Gastroesophageal sphincter (tissue), 4 donors: ENCODE data around the gene RAB11FIP5. TPM values are rescaled to one million over a fixed set of nuclear protein-coding genes. Genes with fewer than 3 reads are reported as not detected.

ENCODE experiments used
- ATAC-seq: fragments of 150-250 bp; one replicate; pipeline ENCODE4 v1.9.1; 2016; ENCODE audit warnings: mild to moderate bottlenecking, moderate library complexity
- H3K27ac ChIP-seq, 4 donors: fragments of 200-600 bp; sonication (generic) in 3 of 4; 1 replicate in 3 of 4; 2 replicates in 1 of 4; pipeline ENCODE4 v1.5.1; 2016 to 2019
- H3K27me3 ChIP-seq: fragments of 200-600 bp; sonication (generic); one replicate; pipeline ENCODE4 v1.5.1; 2019
- H3K36me3 ChIP-seq, 2 donors: fragments of 200-600 bp; sonication (generic); one replicate each; pipeline ENCODE4 v1.5.1; 2019; ENCODE audit warnings: control low read depth in 1 of 2
- H3K4me1 ChIP-seq, 3 donors: fragments of 200-600 bp; sonication (generic); 1 replicate in 2 of 3; 2 replicates in 1 of 3; pipeline ENCODE4 v1.5.1; 2016 to 2019; ENCODE audit warnings: control low read depth in 2 of 3
- H3K4me3 ChIP-seq, 2 donors: fragments of 200-600 bp; sonication (generic); one replicate each; pipeline ENCODE4 v1.5.1; 2019; ENCODE audit warnings: mild to moderate bottlenecking in 1 of 2, moderate library complexity in 1 of 2
- H3K9me3 ChIP-seq, 3 donors: fragments of 200-600 bp; sonication (generic); one replicate each; pipeline ENCODE4 v1.5.1; 2017 to 2019; ENCODE audit warnings: control low read depth in 2 of 3
- CTCF ChIP-seq, 4 experiments: fragments of 200-600 bp in 2 of 4; fragments of 450-650 bp in 2 of 4; sonication (generic) in 1 of 4; IDR thresholded peaks; one replicate each; pipeline ENCODE4 v1.5.1; 2017 to 2019; ENCODE audit warnings: antibody characterized with exemption in 4 of 4, mild to moderate bottlenecking in 2 of 4, moderate library complexity in 2 of 4
- EP300 ChIP-seq: sonication (generic); formaldehyde crosslinking; IDR thresholded peaks from one replicate; pipeline ENCODE4 v1.6.1; 2017; ENCODE audit warnings: antibody characterized with exemption, mild to moderate bottlenecking
- POLR2A ChIP-seq, 2 donors: fragments of 450-650 bp; IDR thresholded peaks; one replicate each; pipeline ENCODE4 v1.6.1; 2017; ENCODE audit warnings: antibody characterized with exemption in 2 of 2, mild to moderate bottlenecking in 2 of 2, moderate library complexity in 1 of 2
- POLR2AphosphoS5 ChIP-seq: sonication (generic); formaldehyde crosslinking; IDR thresholded peaks from one replicate; pipeline ENCODE4 v1.6.1; 2017; ENCODE audit warnings: antibody characterized with exemption
- WGBS, 2 donors: methylation state at CpG; one replicate each; pipeline ENCODE4 v1.1.5; 2018; ENCODE audit warnings: low coverage in 1 of 2; 5-methylcytosine and 5-hydroxymethylcytosine counted together
- total RNA-seq, 4 donors: library from RNA; depleted of rRNA; stranded (reverse); fragments of >200 nt; gene quantifications; one replicate each; pipeline ENCODE4 v1.1.0, GENCODE V29; 2016

The RAB11FIP5 gene
- total RNA-seq, 4 donors from 2014 or later, result 25.4 to 49.5 (median 29.4) TPM

- H3K9me3 ChIP-seq, result no peaks in the 10 kb centered on the region
- H3K27ac ChIP-seq, result no peak overlapping the region
- no peak for TF ChIP-seq EP300
- no peak for TF ChIP-seq POLR2AphosphoS5
- no peak for TF ChIP-seq POLR2A (IDR thresholded peaks at IDR 0.05)
- no peak for TF ChIP-seq CTCF (IDR thresholded peaks at IDR 0.05)
- peaks cover 0 to 27% of the 10 kb centered on the region in 2 donors for H3K36me3 ChIP-seq
- H3K27me3 ChIP-seq, result no peaks in the 10 kb centered on the region
- no peaks in the 10 kb centered on the region for H3K4me1 ChIP-seq
- H3K4me3 ChIP-seq, result no peak overlapping the region
- ATAC-seq, result no peak
- WGBS, 2 donors, result 59 to 69% methylated on average over 3 to 7 of the region's 10 CpGs
Observed at GRCh38 chr2:73028841-73029240, 83.9 kb downstream of the RAB11FIP5 start.

- H3K9me3 ChIP-seq, result no peaks in the 10 kb centered on the region
- H3K27ac ChIP-seq, result no peak overlapping the region
- no peaks in the 10 kb centered on the region for H3K4me1 ChIP-seq
- peaks cover 0 to 29% of the 10 kb centered on the region in 2 donors for H3K36me3 ChIP-seq
- ATAC-seq, result no peak
- H3K27me3 ChIP-seq, result no peaks in the 10 kb centered on the region
- TF ChIP-seq CTCF (IDR thresholded peaks at IDR 0.05) (no peak), POLR2AphosphoS5 (no peak), POLR2A (IDR thresholded peaks at IDR 0.05) (no peak), EP300 (no peak)
- WGBS, 2 donors, result 75 to 80% methylated on average over 1 of the region's 1 CpG
- H3K4me3 ChIP-seq, result no peak overlapping the region
Observed at GRCh38 chr2:73027340-73027739, 85.4 kb downstream of the RAB11FIP5 start.

- WGBS, 2 donors, result 83 to 86% methylated on average over 1 of the region's 1 CpG
- H3K4me3 ChIP-seq, result no peak overlapping the region
- TF ChIP-seq POLR2A (IDR thresholded peaks at IDR 0.05) (no peak), POLR2AphosphoS5 (no peak), EP300 (no peak), CTCF (IDR thresholded peaks at IDR 0.05) (no peak)
- H3K9me3 ChIP-seq, result no peaks in the 10 kb centered on the region
- no peaks in the 10 kb centered on the region for H3K27me3 ChIP-seq
- H3K4me1 ChIP-seq, result no peaks in the 10 kb centered on the region
- no peak for ATAC-seq
- no peak overlapping the region for H3K27ac ChIP-seq
- peaks cover 0 to 40% of the 10 kb centered on the region in 2 donors for H3K36me3 ChIP-seq
Observed at GRCh38 chr2:73023497-73023896, 89.3 kb downstream of the RAB11FIP5 start.

Other genes with a start within 250 kb of the RAB11FIP5 start
- 10 to 100 TPM; 26.1 to 48.5 (median 39.4) TPM for gene SPR, start 225.5 kb downstream of the RAB11FIP5 start, total RNA-seq
- under 1 TPM in 1 of 4 donors, not detected in 3; 0.15 TPM for gene EMX1, start 195.4 kb downstream of the RAB11FIP5 start, total RNA-seq
- 10 to 100 TPM in 1 of 4 donors, 1 to 10 TPM in 3; 5.7 to 11.8 (median 6.7) TPM for gene SFXN5, start 41.2 kb downstream of the RAB11FIP5 start, total RNA-seq
- not detected for gene NOTO, start 89.6 kb upstream of the RAB11FIP5 start, total RNA-seq
- gene SMYD5, start 101.3 kb upstream of the RAB11FIP5 start, total RNA-seq, result 10 to 100 TPM; 10.6 to 21.0 (median 15.5) TPM
- gene PRADC1, start 120.3 kb upstream of the RAB11FIP5 start, total RNA-seq, result 10 to 100 TPM; 21.7 to 37.5 (median 30.2) TPM
- 100 to 1,000 TPM; 221 to 258 (median 240) TPM for gene CCT7, start 121.4 kb upstream of the RAB11FIP5 start, total RNA-seq
- gene FBXO41, start 171.5 kb upstream of the RAB11FIP5 start, total RNA-seq, result 1 to 10 TPM; 2.2 to 5.4 (median 4.0) TPM
- not detected for gene EGR4, start 180.6 kb upstream of the RAB11FIP5 start, total RNA-seq